Gastroesophageal sphincter (tissue), 3 donors: ENCODE measurements around the gene HYOU1.

Experiments
- EP300 ChIP-seq: sonication (generic); formaldehyde crosslinking; IDR thresholded peaks from one replicate; pipeline ENCODE4 v1.6.1; 2017; ENCODE audit warnings: antibody characterized with exemption, mild to moderate bottlenecking
- POLR2A ChIP-seq, 2 donors: fragments of 450-650 bp; IDR thresholded peaks; one replicate each; pipeline ENCODE4 v1.6.1; 2017; ENCODE audit warnings: antibody characterized with exemption in 2 of 2, mild to moderate bottlenecking in 2 of 2, moderate library complexity in 1 of 2
- POLR2AphosphoS5 ChIP-seq: sonication (generic); formaldehyde crosslinking; IDR thresholded peaks from one replicate; pipeline ENCODE4 v1.6.1; 2017; ENCODE audit warnings: antibody characterized with exemption
- TF ChIP-seq, protein P1 (sequence below), 4 experiments: fragments of 200-600 bp in 2 of 4; fragments of 450-650 bp in 2 of 4; sonication (generic) in 1 of 4; IDR thresholded peaks; one replicate each; pipeline ENCODE4 v1.5.1; 2017 to 2019; ENCODE audit warnings: antibody characterized with exemption in 4 of 4, mild to moderate bottlenecking in 2 of 4, moderate library complexity in 2 of 4

DNA sequence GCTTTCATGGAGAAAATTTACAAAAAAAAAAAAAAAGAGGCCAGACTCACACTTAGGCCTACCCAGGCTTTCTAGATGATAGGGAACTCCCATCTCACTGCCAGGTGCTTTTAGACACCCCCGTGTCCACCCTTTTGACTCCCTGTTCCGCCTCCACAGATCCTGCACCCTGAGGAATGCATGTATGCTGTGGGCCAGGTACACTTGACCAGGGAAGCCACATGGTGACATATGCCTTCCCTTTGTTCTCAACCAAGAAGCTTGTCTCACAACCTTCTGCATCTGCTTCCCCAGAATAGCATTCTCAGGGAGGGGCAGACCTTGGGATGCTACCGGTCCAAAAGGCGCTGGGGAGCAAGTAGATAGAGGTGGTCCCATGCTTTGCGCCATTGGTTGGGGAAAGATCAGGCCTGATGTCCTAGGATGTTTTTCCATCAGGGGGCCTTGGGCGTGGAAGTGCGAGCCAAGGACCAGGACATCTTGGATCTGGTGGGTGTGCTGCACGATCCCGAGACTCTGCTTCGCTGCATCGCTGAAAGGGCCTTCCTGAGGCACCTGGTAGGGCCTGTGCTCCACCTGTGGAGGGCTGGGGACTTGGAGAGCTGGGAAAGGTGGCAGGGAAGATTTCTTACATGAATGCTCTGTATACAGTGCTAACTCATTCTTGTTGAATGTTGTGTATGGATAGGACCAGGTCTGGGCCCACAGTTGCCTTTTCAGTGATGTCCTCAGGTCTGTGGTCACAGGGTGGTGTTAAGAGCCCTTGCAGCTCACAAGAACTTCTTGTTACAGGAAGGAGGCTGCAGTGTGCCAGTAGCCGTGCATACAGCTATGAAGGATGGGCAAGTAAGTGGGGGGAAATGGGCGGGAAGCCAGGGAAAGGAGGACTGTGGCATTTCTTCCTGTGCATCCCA lies 35.2 kb upstream of the HYOU1 start:
- TF ChIP-seq, protein P1, sequence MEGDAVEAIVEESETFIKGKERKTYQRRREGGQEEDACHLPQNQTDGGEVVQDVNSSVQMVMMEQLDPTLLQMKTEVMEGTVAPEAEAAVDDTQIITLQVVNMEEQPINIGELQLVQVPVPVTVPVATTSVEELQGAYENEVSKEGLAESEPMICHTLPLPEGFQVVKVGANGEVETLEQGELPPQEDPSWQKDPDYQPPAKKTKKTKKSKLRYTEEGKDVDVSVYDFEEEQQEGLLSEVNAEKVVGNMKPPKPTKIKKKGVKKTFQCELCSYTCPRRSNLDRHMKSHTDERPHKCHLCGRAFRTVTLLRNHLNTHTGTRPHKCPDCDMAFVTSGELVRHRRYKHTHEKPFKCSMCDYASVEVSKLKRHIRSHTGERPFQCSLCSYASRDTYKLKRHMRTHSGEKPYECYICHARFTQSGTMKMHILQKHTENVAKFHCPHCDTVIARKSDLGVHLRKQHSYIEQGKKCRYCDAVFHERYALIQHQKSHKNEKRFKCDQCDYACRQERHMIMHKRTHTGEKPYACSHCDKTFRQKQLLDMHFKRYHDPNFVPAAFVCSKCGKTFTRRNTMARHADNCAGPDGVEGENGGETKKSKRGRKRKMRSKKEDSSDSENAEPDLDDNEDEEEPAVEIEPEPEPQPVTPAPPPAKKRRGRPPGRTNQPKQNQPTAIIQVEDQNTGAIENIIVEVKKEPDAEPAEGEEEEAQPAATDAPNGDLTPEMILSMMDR (IDR thresholded peaks at IDR 0.05): no peak
- TF ChIP-seq EP300: no peak
- TF ChIP-seq POLR2A (IDR thresholded peaks at IDR 0.05): no peak
- TF ChIP-seq POLR2AphosphoS5: no peak
